GM12864 (cell line): ENCODE data around the gene ABCC9.

ENCODE experiments used
- DNase-seq: peaks from one replicate; pipeline ENCODE4 v3.0.0-alpha.2; 2011; ENCODE audit warnings: low read depth
- H3K4me3 ChIP-seq: 2 replicates; pipeline ENCODE4 v1.5.1; 2011; ENCODE audit warnings: mild to moderate bottlenecking, low read depth, low read length, control low read depth
- TF ChIP-seq, protein P1 (sequence below): IDR thresholded peaks from 2 replicates; pipeline ENCODE4 v1.5.1; 2011; ENCODE audit warnings: low read depth, mild to moderate bottlenecking, moderate library complexity, low read length, control low read depth, inconsistent platforms; ENCODE audit errors: missing control alignments

Gene ABCC9

DNA sequence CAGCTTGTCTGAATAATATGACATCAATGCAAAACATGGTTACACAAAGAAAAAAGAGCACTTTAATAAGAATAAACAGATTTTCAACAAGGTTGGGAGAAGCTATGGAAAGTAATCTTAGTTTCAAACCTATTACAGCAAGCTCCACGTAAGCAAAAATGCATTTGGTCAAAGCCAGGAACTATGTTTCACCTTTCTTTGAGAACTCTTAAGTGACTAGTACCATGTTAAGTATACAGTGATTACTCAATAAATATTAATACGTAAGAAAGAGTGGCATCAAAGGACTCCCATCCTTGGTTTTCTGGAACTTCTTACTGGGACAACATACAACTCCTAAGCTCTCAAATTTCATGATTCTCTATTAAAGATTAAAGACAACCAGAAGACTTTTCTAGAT, 80.7 kb downstream of the ABCC9 start:
- no peak for DNase-seq
- TF ChIP-seq, protein P1, sequence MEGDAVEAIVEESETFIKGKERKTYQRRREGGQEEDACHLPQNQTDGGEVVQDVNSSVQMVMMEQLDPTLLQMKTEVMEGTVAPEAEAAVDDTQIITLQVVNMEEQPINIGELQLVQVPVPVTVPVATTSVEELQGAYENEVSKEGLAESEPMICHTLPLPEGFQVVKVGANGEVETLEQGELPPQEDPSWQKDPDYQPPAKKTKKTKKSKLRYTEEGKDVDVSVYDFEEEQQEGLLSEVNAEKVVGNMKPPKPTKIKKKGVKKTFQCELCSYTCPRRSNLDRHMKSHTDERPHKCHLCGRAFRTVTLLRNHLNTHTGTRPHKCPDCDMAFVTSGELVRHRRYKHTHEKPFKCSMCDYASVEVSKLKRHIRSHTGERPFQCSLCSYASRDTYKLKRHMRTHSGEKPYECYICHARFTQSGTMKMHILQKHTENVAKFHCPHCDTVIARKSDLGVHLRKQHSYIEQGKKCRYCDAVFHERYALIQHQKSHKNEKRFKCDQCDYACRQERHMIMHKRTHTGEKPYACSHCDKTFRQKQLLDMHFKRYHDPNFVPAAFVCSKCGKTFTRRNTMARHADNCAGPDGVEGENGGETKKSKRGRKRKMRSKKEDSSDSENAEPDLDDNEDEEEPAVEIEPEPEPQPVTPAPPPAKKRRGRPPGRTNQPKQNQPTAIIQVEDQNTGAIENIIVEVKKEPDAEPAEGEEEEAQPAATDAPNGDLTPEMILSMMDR, result no peak
- no peak overlapping the region for H3K4me3 ChIP-seq

DNA sequence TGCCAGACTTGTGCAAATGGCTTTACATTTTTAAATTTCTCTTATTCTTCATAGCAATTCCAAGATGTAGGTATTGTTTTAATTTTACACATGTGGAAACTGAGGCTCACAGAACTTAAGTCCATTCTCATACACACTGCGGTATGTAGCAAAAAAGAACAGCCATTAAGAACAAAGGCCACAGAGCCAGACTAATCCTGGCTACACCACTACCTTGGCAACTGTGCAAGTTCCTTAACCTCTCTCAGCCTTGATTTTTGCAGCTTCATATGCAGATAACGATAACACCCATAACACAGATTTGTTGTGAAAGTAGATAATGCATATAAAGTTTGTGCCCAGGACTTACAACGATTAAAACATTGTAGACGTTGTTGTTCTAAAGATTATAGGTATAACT, 81.1 kb downstream of the ABCC9 start:
- no peak overlapping the region for H3K4me3 ChIP-seq
- TF ChIP-seq, protein P1, result no peak
- DNase-seq, result no peak

DNA sequence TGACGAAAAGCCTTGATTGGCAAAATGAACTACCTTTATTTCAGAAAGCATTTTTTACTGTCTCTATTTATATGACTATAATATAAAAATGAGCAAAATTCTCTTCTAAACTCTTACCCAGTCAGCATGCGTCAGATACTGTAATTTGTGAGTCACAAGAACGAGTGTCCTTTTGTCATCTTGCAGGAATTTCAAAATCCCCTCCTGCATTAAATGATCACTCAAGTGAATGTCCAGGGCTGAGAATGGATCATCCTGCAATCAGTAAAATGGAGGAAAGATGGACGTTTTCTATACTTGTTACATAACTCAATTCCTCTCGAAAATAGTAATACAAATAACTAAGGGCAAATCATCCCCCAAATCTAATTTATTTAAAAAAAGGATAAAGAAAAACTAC, 89.0 kb downstream of the ABCC9 start:
- DNase-seq, result no peak
- TF ChIP-seq, protein P1, result no peak
- no peak overlapping the region for H3K4me3 ChIP-seq

DNA sequence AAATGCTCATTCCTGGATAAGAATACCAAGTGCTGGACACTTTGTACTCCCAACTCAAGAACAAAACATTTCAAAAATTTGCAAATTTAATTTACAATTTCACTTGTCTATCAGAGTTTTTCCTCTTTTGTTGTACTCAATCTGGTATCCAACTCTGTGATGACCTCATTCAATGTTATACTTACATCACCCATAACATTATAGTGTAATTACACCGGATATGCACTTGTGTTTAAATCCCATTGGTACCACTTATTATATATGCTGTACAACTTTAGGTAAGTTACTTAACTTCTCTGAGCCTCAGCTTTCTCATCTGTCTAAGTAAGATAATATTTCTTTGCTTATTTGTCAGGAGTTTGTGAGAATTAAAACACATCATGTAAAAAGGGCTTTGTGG, 90.1 kb downstream of the ABCC9 start:
- TF ChIP-seq, protein P1, result no peak
- H3K4me3 ChIP-seq, result no peak overlapping the region
- no peak for DNase-seq

DNA sequence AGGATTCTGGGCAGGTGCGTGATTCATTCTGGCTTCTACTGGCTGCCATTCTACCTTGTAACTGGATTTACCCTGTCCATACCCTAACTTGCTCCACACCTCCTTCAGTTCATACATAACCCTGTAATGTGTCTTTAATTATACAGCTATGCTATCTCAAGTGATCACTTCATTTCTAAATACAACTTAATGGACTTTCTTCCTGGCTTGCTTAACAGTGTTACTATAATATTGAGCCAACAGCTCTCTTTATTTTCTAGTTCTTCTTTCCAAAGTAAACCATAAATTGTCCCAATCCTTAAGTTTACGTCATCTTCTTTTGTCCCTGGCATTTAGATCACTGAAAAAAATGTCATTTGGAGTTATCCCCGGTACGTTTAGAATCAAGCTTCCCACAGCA, 90.8 kb downstream of the ABCC9 start:
- TF ChIP-seq, protein P1, result no peak
- H3K4me3 ChIP-seq, result no peak overlapping the region
- no peak for DNase-seq

DNA sequence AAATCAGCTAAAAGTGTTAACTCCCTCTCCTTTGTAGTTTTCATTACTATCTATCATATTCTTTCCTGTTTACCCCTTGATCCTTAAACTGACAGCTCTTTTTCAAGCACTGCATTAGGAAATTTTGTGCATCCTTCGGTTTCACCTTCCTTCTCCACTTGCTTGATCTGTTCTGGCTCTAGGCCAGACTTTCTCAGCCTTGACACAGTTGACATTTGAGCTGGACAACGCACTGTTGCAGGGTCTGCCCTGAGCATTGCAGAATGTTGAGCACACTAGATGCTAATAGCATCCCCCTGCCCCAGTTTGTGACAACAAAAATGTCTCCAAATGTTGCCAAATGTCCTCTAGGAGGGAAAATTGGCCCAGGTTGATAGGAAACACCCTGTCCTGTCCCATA, 91.3 kb downstream of the ABCC9 start:
- no peak overlapping the region for H3K4me3 ChIP-seq
- no peak for DNase-seq
- TF ChIP-seq, protein P1, result no peak

DNA sequence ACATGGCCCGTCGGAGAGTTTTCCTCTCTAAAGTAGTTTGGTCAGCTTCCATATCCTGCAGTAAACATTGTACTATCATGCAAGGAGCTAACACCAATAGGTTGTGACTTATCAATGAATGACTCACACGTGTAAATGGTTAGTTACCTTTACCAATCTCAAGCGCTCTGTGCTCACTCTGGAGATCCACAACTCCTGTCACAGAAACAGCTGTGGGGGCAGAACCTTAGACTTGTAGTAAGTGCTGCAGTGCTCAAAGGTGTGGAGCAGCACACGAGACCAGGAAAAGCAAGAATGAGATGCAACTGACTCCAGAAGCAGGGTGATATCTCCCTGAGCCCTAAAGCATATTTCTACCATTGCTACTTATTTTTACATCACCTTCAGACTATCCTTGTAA, 93.0 kb downstream of the ABCC9 start:
- TF ChIP-seq, protein P1, result no peak
- no peak overlapping the region for H3K4me3 ChIP-seq
- DNase-seq, result no peak
